Endothelial cell of umbilical vein (primary cell): Measurements from ENCODE around the gene PTPN2. TPM values are rescaled to one million over a fixed set of nuclear protein-coding genes. Genes with fewer than 3 reads are reported as not detected.

Source experiments
- BruUV-seq: library from RNA; stranded (reverse); fragments of 400-500 nt; replicated peaks from 2 replicates; lab custom pipeline; 2021; lab: Mats Ljungman, UMichigan
- CTCF ChIA-PET: fragments of 300-600, 350-600 bp; sonication (Branson Sonifier 250); formaldehyde crosslinking; loops from one replicate; lab custom pipeline; 2021; ENCODE audit warnings: antibody characterized with exemption, inconsistent platforms; lab: Charles Lee
- POLR2A ChIA-PET: fragments of 300-600, 350-600 bp; sonication (Branson Sonifier 250); formaldehyde crosslinking; loops from one replicate; lab custom pipeline; 2021; ENCODE audit warnings: antibody characterized with exemption, inconsistent platforms; lab: Charles Lee
- DNase-seq: peaks from one replicate; pipeline ENCODE4 v3.0.0-alpha.2; 2011; ENCODE audit warnings: low read depth, low spot score
- FAIRE-seq: peaks from 2 replicates; lab custom pipeline; 2011; peaks lifted over from hg19 to GRCh38; lab: Jason Lieb, UNC
- H2AFZ ChIP-seq: 2 replicates; pipeline ENCODE4 v1.6.0; 2012; ENCODE audit warnings: low read depth, low read length, control low read depth, inconsistent platforms
- H3K27ac ChIP-seq: 2 replicates; pipeline ENCODE4 v1.5.1; 2011; ENCODE audit warnings: low read depth, mild to moderate bottlenecking, control low read depth, low read length, moderate library complexity; ENCODE audit not compliant: insufficient read depth
- H3K27me3 ChIP-seq, 2 experiments: 2 replicates each; pipeline versions ENCODE4 v1.6.0 to v1.6.1; 2011; ENCODE audit warnings: low read length in 2 of 2, mixed read lengths in 1 of 2; ENCODE audit not compliant: control insufficient read depth in 2 of 2, insufficient read depth in 2 of 2
- H3K36me3 ChIP-seq, 2 experiments: 2 replicates in 1 of 2; 3 replicates in 1 of 2; pipeline ENCODE4 v1.5.1; 2011; ENCODE audit warnings: low read length in 2 of 2, mild to moderate bottlenecking in 1 of 2, moderate library complexity in 1 of 2; ENCODE audit not compliant: control insufficient read depth in 2 of 2, insufficient read depth in 2 of 2; ENCODE audit errors: extremely low read depth in 1 of 2
- H3K4me1 ChIP-seq: 3 replicates; pipeline ENCODE4 v1.5.1; 2011; ENCODE audit warnings: mild to moderate bottlenecking, low read length; ENCODE audit not compliant: control insufficient read depth, insufficient read depth; ENCODE audit errors: extremely low read depth
- H3K4me2 ChIP-seq: 2 replicates; pipeline ENCODE4 v1.6.1; 2011; ENCODE audit warnings: low read length, control low read depth, mixed read lengths; ENCODE audit not compliant: insufficient read depth
- H3K4me3 ChIP-seq, 3 experiments: fragments of 200-600 bp in 1 of 3; sonication (generic), shearing (Covaris generic) in 1 of 3; replicated peaks in 1 of 3; 2 replicates each; pipeline ENCODE4 v1.5.1; 2011 to 2016; ENCODE audit warnings: control low read depth in 3 of 3, low read length in 3 of 3, mild to moderate bottlenecking in 2 of 3, inconsistent platforms in 1 of 3, low read depth in 1 of 3, moderate library complexity in 1 of 3; ENCODE audit not compliant: insufficient read depth in 1 of 3
- H3K79me2 ChIP-seq: 2 replicates; pipeline ENCODE4 v1.6.0; 2012; ENCODE audit warnings: low read length, inconsistent platforms; ENCODE audit not compliant: control insufficient read depth, insufficient read depth
- H3K9ac ChIP-seq: replicated peaks from 2 replicates; pipeline ENCODE3; 2011; ENCODE audit warnings: low read length, control low read depth; ENCODE audit not compliant: insufficient read depth; ENCODE audit errors: extremely low read depth
- H3K9me1 ChIP-seq: replicated peaks from 3 replicates; pipeline ENCODE4 v1.6.0; 2011; ENCODE audit warnings: mild to moderate bottlenecking, low read length; ENCODE audit not compliant: control insufficient read depth, insufficient read depth; ENCODE audit errors: extremely low read depth
- H3K9me3 ChIP-seq: replicated peaks from 2 replicates; pipeline ENCODE4 v1.5.1; 2012; ENCODE audit warnings: low read length, inconsistent platforms; ENCODE audit not compliant: control insufficient read depth, insufficient read depth
- H4K20me1 ChIP-seq: replicated peaks from 2 replicates; pipeline ENCODE3; 2011; ENCODE audit warnings: mild to moderate bottlenecking, low read length; ENCODE audit not compliant: control insufficient read depth, insufficient read depth; ENCODE audit errors: extremely low read depth
- CTCF ChIP-seq, 2 donors: IDR thresholded peaks; 1 replicate in 1 of 2; 2 replicates in 1 of 2; pipeline ENCODE4 v1.5.1; 2011; ENCODE audit warnings: low read length in 2 of 2, mild to moderate bottlenecking in 2 of 2, moderate library complexity in 2 of 2, control low read depth in 1 of 2, inconsistent platforms in 1 of 2, low read depth in 1 of 2; ENCODE audit not compliant: insufficient read depth in 1 of 2; ENCODE audit errors: extremely low read depth in 1 of 2
- EZH2 ChIP-seq: IDR thresholded peaks from 2 replicates; pipeline ENCODE4 v1.6.1; 2012; ENCODE audit warnings: borderline replicate concordance, low read depth, mild to moderate bottlenecking, moderate library complexity, low read length, inconsistent platforms; ENCODE audit not compliant: severe bottlenecking
- FOS ChIP-seq: IDR thresholded peaks from 2 replicates; pipeline ENCODE4 v1.6.1; 2011; ENCODE audit warnings: mild to moderate bottlenecking, low read length, moderate library complexity, borderline replicate concordance; ENCODE audit not compliant: insufficient read depth
- GATA2 ChIP-seq: IDR thresholded peaks from 2 replicates; pipeline ENCODE4 v1.7.0; 2011; ENCODE audit warnings: low read depth, mild to moderate bottlenecking, moderate library complexity, mixed read lengths, low read length; ENCODE audit not compliant: insufficient read length, insufficient read depth
- JUN ChIP-seq: IDR thresholded peaks from 2 replicates; pipeline ENCODE4 v1.6.1; 2011; ENCODE audit warnings: borderline replicate concordance, low read depth; ENCODE audit not compliant: insufficient read length, insufficient read depth
- MAX ChIP-seq: IDR thresholded peaks from 2 replicates; pipeline ENCODE4 v1.6.1; 2011; ENCODE audit not compliant: insufficient read depth, insufficient read length
- MYC ChIP-seq: IDR thresholded peaks from one replicate; pipeline ENCODE4 v1.6.1; 2011; ENCODE audit warnings: mild to moderate bottlenecking, low read depth, low read length
- POLR2A ChIP-seq: IDR thresholded peaks from 2 replicates; pipeline ENCODE4 v1.6.1; 2012; ENCODE audit warnings: low read depth, mild to moderate bottlenecking, control low read depth, low read length
- POLR2AphosphoS5 ChIP-seq: IDR thresholded peaks from 2 replicates; pipeline ENCODE4 v1.6.1; 2012; ENCODE audit warnings: low read depth, mild to moderate bottlenecking, control low read depth, low read length, moderate library complexity; ENCODE audit not compliant: insufficient read depth
- dilution Hi-C: fragments of 300-500 bp; cut with MboI; formaldehyde crosslinking; loops from one replicate; pipeline ENCODE4 v1.15.0; 2019; ENCODE audit warnings: low sequenced_read_pairs; ENCODE audit not compliant: extremely low pct_ligation_motif_present
- intact Hi-C: fragments of 100-400 bp; cut with micrococcal nuclease; formaldehyde crosslinking; loops from one replicate; pipeline ENCODE4 v1.10.0; 2022
- polyA plus RNA-seq, 4 experiments: library from polyadenylated mRNA; depleted of rRNA in 3 of 4; stranded (reverse) in 3 of 4; unstranded in 1 of 4; fragments of >200 nt; gene quantifications; 2 replicates each; pipeline versions ENCODE4 v1.2.1 to v1.2.3, GENCODE V29; 2011 to 2012; ENCODE audit warnings: missing spikeins in 1 of 4
- total RNA-seq: library from RNA; stranded (reverse); gene quantifications from 2 replicates; pipeline ENCODE4 v1.2.3, GENCODE V29; 2021

PTPN2 gene
- total and polyA plus RNA-seq, 2 donors (not counting 3 experiments of a cell fraction or from before 2014, with no cell fraction given), result 8.2 to 20.9 TPM

- Histone ChIP-seq H3K36me3 (no peaks in the 10 kb centered on the region), H3K9ac (no peak overlapping the region), H3K9me1 (no peaks in the 10 kb centered on the region), H3K4me3 (no peak overlapping the region), H4K20me1 (no peaks in the 10 kb centered on the region), H3K79me2 (no peaks in the 10 kb centered on the region), H2AFZ (no peak overlapping the region), H3K27ac (no peak overlapping the region), H3K4me2 (no peak overlapping the region), H3K27me3 (no peaks in the 10 kb centered on the region), H3K9me3 (no peaks in the 10 kb centered on the region), H3K4me1 (no peaks in the 10 kb centered on the region)
- dilution Hi-C loops (no loop called here), intact Hi-C loops (no loop called here)
- CTCF ChIA-PET, result no interaction called here
- DNase-seq (no peak), FAIRE-seq (no peak)
- no TSS peak for BruUV-seq
- TF ChIP-seq MAX, result no peak
- no peak for TF ChIP-seq GATA2
- TF ChIP-seq FOS, result no peak
- TF ChIP-seq POLR2AphosphoS5, result no peak
- no peak for TF ChIP-seq MYC
- no peak for TF ChIP-seq JUN
- TF ChIP-seq POLR2A, result no peak
- TF ChIP-seq EZH2, result no peak
- no peak for TF ChIP-seq CTCF (IDR thresholded peaks at IDR 0.05; ENCODE audit: extremely low read depth in 1 of 2, insufficient read depth in 1 of 2, low read depth in 1 of 2, low read length in 2 of 2)
- POLR2A ChIA-PET, result no interaction called here
These were observed 106.5 kb downstream of the PTPN2 start for GRCh38 chr18:12777500-12777944.
